NCI-H69 (cell line): ENCODE measurements around the gene BTBD9.
"Not testable (repeated sequence)": the region's sequence is repeated elsewhere in the genome, so short reads cannot be mapped to it uniquely, and the experiment has no call there.

ENCODE experiments used
- DNase-seq: peaks from one replicate; lab custom pipeline; 2025; lab: John Stamatoyannopoulos, UW

The BTBD9 gene

GRCh38 chr6:38146021-38146733, 493.6 kb downstream of the BTBD9 start:
- no peak for DNase-seq

- DNase-seq: peak; percentile 19
Observed at GRCh38 chr6:38144365-38144945, 495.3 kb downstream of the BTBD9 start.

- DNase-seq: peak; percentile 69
Observed at GRCh38 chr6:38143191-38144150, 496.3 kb downstream of the BTBD9 start.

DNA sequence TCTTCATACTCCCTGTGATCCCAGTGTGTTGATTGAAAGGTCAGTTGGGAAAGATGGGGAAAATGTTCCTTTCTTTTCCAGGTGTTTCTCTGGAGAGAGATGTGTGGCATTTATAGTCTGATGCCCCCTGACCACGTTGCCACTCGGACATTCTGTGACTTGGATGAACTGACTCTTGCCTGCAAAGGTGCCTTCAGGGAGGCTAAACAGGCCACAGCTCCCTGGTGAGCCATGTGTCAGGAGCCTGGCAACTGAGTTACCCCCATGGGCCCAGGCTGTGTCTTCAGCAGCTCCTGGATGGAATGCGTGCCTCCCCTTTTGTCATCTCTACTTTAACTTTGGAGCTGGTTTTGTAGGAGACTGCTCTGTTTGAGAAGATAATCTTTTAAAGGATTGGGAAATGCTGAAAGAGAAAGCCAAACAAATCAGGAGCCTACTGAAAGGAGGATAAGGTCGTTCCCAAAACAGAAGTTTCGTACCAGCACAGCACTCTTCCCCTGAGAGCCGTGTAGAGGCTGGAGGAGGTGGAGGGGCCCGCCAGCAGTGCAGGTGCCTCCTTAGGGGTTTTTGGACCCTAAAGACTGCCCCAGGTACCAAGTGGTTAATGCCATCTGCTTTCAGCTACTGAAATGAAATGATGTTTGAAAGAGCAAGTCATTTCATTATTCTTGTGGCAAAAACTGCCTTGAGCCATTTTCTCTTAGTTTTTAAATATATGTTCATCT, 497.4 kb downstream of the BTBD9 start:
- no peak for DNase-seq

GRCh38 chr6:38141716-38142115, 498.0 kb downstream of the BTBD9 start:
- no peak for DNase-seq

DNA sequence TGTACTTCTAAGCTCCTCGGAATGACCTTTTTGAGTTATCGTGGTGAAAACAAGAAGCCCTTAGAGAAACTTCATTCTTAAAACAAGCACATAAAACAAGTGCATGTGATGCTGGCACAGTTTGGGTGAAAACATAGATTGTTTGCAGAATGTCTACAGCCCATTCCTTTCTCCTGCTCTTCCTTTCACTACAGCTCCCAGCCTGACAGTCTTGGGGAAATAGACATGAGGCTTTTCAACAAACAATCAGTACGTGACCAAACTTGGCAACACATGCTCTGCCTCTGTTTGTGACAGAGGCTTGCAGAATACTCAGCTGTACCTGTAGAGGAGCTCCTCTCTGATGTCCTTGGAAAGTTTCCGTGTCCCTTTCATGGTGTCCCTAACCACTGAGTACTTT, 498.6 kb downstream of the BTBD9 start:
- no peak for DNase-seq

DNA sequence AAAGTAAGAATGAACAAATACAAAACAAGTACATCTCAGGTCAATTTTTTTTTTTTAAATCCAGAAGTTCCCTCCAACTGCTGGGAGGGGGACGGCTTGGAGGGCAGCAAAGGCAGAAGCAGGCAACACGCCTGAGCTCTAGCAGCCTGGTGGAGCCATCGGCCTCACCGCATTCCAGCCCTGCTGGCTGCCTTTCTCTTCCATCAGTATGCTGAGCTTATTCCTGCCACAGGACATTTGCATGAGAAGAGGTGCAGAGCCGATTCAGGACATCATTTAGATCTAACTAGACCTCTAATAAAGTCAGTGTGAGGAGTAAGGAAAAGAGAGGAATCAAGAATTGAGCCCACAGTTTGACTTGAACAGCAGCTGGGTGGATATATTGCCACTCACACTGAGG, 501.4 kb downstream of the BTBD9 start:
- no peak for DNase-seq

DNA sequence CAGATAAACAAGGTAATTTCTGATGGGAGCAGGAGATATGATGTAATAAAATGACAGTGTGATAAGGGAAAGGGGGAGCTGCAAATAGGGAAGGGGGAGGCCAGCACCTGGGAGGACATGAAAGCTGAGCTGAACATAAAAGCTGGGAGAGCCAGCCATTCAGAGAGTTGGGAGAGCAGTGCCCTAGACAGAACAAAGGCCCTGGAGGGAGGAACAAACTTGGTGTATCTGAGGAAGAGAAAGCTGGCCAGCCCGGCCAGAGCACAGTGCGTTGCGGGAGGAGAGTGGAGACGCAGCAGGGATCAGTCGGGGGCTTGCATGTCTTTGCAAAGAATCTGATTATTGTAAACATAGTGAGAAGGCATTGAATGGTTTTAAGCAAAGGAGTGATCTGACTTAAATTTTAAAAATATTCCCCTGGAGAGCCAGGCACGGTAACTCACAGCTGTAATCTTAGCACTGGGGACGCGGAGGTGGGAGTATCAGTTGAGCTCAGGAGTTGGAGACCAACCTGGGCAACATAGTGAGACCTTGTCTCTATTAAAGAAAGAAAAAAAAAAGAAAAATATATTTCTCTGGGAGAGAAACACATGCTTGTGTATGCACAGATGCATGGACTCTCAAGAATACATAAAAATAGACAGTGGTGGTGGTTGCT, 502.0 kb downstream of the BTBD9 start:
- peak; percentile 68 for DNase-seq

GRCh38 chr6:38136547-38136946, 503.2 kb downstream of the BTBD9 start:
- DNase-seq: peak; percentile 79

DNA sequence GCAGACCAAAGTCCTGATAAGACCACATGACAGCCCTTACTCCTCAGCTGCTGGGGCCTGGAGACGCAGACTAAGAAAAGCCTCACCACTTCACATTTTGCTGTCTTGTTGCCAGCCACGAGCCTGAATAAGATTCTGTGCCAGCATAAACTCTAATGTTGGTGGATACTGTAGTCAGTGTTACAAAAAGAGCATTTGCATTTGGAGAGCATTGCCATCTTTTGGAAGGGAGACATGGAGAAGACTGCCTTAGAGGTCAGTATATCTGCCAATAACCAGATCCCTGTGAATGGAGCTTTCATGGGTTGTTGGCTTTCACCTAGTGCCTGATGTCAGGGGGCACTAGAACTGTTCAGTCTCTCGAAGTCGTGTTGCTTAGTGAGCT, 505.0 kb downstream of the BTBD9 start:
- no peak for DNase-seq

DNA sequence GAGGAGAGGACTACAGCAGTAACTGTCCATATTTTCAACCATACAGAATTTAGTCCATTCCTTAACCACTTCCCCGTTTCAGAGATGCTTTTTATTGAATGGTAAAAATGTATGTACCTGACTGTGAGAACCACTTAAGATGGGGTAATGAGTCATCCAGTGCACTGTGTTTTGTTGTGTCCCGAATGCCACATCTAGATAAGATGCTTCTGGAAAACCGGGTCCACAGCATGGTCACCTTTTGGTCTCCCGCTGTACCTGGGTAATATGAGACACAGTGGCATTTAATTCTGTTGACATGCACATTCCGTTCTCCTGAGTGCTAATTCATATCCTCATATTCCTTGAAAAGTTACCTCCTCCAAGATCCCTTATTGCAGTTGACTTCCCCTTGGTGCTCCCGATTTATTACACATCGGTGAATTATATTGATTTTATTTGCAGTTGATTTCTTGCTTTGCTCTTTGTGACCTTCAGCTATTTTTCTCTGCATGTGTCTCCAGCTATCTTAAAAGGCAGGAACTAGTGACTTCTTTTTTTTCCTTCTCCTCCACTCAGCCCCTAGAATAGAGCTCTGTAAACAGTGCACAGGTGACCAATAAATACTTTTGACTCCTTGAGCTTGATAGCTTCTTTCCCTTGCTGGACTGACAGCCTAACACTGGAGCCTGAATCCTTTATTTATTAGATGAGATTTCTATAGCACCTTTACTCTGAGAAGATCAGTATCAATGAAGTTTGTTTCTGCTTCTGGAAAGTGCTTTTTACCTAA, 505.6 kb downstream of the BTBD9 start:
- no peak for DNase-seq

DNA sequence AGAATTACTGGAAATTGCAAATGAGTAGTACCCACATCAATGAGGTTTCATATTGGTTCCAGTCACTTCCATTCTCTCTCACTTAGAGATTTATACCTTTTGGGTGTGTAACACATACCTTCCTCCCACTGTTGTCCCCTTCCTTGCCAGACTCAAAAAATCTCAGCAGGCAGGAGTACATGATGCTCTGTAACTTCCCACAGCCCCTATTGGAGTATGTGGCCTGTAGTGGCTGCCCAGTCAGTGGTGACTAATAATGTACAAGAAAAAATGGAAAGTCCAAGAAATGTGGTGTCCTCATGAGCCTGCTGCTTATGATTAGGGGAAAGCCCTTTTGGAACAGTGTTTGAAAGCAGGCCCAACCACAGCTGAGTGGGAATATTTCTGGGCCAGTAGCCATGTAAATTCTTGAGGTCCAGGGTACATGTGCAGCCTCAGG, 508.2 kb downstream of the BTBD9 start:
- DNase-seq: no peak

DNA sequence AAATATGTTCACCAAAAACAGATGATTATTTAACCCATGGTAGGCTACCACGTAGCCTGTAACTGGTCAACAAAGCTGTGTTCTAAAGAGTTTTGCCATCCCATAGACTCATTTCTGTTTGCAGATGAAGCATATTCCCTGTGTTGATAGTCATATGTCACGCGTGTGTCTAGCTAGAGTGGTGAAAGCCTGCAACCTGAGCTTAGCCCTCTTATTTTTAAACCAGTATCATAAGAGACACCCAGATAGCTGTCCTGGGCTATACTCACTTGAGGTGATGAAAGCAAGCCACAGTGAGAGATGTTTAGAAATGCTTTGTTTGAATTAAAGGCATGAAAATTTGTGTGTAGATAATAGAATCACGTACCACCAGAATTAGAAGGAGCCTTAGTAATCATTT, 512.4 kb downstream of the BTBD9 start:
- DNase-seq: no peak

DNA sequence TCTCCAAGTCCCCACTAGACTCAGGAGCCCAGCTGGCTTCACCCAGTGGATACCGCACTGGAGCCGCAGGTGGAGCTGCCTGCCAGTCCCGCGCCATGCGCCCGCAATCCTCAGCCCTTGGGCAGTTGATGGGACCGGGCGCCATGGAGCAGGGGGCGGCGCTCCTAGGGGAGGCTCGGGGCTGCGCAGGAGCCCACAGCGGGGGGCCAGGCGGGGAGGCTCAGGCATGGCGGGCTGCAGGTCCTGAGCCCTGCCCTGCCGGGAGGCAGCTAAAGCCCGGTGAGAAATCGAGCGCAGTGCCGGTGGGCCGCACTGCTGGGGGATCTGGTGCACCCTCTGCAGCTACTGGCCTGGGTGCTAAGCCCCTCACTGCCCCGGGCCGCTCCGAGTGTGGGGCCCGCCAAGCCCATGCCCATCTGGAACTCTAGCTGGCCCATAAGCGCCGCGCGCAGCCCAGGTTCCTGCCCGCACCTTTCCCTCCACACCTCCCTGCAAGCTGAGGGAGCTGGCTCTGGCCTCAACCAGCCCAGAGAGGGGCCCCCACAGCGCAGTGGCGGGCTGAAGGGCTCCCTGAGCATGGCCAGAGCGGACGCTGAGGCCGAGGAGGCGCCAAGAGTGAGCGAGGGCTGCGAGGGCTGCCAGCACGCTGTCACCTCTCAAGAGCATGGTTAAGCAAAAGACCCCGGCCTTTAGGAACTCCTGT, 515.4 kb downstream of the BTBD9 start:
- not testable (repeated sequence) for DNase-seq

GRCh38 chr6:38119516-38119915, 520.2 kb downstream of the BTBD9 start:
- no peak for DNase-seq

- no peak for DNase-seq
Observed at GRCh38 chr6:38118791-38119365, 520.9 kb downstream of the BTBD9 start.
